Measurements from ENCODE around the gene CPS1.

CPS1 gene

DNA sequence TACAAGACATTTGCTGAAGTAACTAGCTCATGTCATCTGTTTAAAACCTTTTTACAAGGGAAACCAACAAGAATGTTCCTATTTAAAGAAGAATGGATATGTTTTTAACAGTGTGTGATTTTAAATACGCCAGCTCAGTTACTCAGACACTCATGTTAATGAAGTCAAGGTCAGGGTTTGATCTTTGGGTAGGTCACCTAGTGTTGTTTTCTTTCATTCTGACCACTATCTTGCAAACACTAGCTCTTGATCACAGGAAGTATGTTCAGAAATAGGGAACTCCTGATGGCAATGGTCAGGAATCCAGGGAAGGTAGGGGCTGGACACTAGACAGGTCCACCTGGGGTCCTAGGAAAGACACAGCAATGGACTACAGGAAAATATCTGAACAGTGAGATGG lies 116.7 kb downstream of the CPS1 start:
- DNase-seq (ENCODE audit: low read depth in 4 of 4, low spot score in 1 of 4), result no peak

DNA sequence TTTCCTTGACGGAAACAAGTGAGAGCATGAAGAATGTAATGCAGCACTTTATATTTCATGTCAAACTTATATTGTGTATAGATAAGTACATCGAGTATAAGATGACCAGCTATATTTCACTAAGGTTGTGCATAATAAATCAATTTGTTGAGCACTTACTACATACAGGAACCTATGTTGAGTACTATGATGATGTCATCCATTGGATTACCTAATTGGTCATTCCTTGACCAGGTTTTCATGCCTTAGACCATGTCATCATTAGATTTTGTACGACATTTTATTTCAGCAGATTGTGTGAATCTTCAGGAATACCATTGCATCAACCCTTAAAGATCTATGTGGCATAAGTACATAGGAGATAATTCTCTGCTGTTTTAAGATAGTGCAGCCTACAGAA lies 119.7 kb downstream of the CPS1 start:
- no peak for DNase-seq (ENCODE audit: low read depth in 4 of 4, low spot score in 1 of 4)

DNA sequence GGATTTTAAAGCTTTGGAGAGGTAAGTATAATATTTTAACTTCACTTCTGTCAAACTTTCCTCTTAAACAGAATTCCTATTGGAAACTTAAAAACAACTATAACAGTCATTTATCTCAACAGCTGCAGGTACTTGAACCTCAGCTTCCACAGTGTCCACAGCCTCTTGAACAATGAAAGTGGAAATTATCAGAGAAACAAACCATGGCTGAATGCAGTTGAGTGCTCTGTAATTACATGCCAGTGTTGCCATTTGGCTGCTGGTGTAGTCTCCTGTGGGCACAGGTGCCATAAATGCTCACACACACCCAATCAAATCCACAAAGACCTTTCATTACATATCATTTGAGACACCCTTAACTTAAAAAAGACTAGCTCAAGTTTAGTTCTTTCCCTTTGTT lies 125.1 kb downstream of the CPS1 start:
- DNase-seq (ENCODE audit: low read depth in 4 of 4, low spot score in 1 of 4), result no peak

DNA sequence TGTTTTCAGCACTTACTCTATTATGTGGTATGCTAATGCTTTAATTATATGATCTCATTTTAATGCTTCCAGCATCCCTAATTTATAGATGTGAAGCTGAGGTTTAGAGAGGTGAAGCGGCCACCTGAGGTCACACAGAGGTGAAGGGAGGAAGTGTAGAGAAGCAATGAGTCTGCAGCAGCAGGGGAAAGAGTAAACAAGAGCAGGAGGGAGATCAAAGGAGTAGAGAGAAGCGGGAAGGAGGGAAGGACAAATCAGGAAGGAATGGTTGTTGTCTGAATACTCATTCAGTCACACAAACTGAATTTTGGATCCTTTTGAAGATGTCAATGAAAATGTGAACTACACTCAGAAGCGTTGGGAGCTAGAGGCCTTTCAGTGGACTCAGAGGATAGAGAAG lies 130.0 kb downstream of the CPS1 start:
- DNase-seq (ENCODE audit: low read depth in 4 of 4, low spot score in 1 of 4), result no peak

DNA sequence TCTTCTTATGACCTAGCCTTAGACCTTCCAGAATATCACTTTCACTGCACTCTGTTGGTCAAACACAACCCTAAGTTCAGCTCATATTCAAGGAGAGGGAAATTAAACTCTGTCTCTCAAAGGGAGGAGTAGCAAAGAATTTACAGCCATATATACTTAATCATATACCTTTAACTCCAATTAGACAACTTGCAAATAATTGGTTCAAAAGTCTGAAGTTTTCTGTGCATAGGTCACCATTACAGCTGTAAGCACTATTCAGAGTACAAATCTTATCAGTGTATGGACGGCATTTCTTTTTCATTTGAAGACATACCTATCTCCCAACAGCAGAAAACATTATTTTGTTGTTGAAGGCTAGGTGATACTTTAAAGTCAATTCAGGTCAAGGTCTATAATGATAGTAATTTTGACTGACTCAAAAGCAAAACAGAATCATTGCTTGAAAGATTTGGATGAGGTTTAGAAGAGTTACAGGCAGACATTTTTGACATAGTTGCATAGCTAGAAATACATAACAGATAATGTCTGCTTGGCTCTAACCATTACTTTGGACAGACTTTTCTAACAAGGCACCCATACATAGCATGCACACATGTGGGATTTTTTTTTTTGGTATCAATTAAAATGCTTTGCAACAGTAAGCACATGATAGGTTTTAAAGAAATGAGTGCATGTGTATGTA lies 131.5 kb downstream of the CPS1 start:
- no peak for DNase-seq (ENCODE audit: low read depth in 4 of 4, low spot score in 1 of 4)

DNA sequence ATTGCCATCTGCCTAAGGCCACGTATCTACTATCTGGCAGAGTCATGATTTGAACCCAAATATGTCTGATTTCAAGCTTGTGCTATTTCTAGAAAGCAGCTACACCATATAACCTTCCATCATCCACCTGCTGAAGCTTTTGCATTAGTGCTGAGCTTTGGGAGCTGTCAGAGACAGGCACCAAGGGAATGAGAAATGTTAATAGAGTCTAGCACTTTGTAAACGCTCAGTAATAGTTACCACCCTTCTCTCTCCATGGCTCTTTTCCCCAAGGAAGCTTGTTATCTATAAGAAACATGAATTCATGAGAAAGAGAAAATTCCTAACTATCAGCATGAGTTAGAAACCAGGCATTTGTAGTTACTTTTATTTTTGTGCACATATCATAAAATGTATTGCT lies 151.5 kb downstream of the CPS1 start:
- no peak for DNase-seq (ENCODE audit: low read depth in 4 of 4, low spot score in 1 of 4)

DNA sequence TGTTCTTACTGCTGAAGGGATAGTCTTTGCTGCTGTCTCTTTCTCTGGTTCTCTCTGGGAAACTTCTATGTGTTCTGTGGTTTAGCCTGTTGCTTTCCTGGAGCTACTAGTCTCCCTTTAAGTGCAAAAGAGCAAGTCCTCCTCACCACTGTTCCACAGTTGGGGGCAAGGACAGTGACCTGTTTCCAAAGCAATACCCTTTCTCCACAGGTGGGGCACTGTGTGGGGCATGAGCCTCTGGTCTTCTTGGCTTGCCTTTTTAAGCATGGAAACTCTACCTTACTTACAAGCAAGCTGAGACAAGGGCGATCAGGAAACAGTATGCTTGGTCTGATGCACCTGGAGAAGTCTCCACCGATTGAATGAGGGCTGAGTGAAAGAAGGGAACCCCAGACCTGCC lies 156.7 kb downstream of the CPS1 start:
- no peak for DNase-seq (ENCODE audit: low read depth in 4 of 4, low spot score in 1 of 4)

DNA sequence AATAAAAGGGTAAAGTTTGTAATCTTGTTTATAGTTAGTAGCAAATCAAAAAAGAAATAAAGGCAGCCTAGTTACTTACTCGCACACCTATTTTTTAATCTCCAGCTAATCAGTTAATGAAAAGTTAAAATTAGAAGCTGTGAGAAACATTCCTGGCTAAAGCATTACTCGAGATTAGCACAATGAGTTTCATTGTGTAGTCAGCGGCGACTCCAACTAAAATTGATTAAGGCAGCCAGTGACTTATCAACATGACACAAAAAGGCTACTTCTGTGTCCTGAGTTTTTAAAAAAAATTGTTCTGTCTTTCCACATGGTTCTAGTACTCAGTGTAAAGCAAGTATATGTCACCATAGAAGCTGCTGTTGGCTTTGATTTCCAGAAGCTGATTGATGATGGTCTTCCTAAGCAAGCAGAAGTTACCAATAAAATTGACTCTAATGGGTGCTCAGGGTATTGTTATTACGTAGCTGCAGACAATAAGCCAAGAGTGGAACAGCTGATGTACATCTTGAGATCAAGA lies 159.2 kb downstream of the CPS1 start:
- no peak for DNase-seq (ENCODE audit: low read depth in 4 of 4, low spot score in 1 of 4)

DNA sequence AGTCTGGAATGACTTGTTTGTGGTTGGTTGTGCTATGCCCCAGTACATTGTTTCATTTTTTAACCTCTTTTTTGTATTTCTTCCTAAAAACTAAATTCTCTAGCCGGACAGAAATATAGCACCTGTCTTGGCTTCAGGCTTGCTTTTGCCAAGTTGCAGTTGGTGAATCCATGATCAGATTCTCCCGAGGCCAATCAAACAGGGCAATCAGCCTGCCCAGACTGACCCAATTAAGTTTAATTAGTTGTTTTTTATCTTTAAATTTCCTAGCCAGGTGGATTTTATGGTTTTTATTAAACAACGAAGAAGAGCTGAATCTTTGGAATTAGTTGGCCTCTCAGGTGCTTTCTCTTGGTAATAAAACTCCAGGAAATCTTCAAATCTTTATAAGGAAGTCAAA lies 162.1 kb downstream of the CPS1 start:
- no peak for DNase-seq (ENCODE audit: low read depth in 4 of 4, low spot score in 1 of 4)

DNA sequence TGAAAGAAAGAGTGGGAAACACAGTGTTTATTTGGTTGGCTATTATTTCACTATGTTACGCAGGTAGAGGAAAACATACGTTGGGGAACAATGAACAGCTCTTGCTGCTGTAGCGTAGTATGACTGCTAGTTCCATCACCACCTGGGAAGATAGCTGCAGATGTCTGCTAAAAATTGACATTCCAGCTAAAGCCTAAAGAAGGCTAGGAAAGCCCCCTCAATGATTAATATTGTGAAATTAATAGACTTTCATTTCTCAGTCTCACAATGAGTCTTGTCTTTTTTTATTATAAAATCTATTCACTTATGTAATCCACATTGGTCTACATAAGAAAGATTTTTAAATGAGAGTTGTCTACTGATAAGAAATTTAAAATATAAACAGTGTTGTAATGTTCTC lies 165.7 kb downstream of the CPS1 start:
- DNase-seq (ENCODE audit: low read depth in 4 of 4, low spot score in 1 of 4), result no peak

DNA sequence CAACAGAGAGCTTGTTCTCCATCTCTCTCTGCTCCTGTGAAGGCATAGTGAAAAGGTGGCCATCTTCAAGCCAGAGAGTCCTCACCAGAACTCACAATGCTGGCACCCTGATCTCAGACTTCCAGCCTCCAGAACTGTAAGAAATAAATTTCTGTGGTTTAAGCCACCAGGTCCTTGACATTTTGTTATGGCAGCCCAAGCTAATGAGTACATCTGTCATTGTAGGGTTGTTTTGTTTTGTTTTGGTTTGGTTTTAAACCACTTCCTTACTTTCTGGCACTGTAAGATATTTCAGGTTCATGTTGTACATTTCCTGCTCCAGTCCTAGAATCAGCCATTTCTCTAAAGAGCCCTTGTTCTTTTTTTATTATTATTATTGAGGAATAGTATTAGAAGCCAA lies 171.2 kb downstream of the CPS1 start:
- no peak for DNase-seq (ENCODE audit: low read depth in 4 of 4, low spot score in 1 of 4)
